AG10803 (cell line): ENCODE results near the gene ENO1.
A peak's percentile ranks its signal among the peaks of the same experiment; 100 is the strongest.
"Not testable (repeated sequence)": the region's sequence is repeated elsewhere in the genome, so short reads cannot be mapped to it uniquely, and the experiment has no call there.

Experiments used
- DNase-seq: peaks from one replicate; pipeline ENCODE4 v3.0.0; 2010; ENCODE audit warnings: low read depth
- H3K4me3 ChIP-seq: 2 replicates; pipeline ENCODE4 v1.5.1; 2011; ENCODE audit warnings: mild to moderate bottlenecking, low read length, control low read depth
- CTCF ChIP-seq: conservative IDR thresholded peaks from 2 replicates; pipeline ENCODE4 v1.5.1; 2011; ENCODE audit warnings: mild to moderate bottlenecking, low read length, control low read depth, inconsistent platforms

ENO1 gene

DNA sequence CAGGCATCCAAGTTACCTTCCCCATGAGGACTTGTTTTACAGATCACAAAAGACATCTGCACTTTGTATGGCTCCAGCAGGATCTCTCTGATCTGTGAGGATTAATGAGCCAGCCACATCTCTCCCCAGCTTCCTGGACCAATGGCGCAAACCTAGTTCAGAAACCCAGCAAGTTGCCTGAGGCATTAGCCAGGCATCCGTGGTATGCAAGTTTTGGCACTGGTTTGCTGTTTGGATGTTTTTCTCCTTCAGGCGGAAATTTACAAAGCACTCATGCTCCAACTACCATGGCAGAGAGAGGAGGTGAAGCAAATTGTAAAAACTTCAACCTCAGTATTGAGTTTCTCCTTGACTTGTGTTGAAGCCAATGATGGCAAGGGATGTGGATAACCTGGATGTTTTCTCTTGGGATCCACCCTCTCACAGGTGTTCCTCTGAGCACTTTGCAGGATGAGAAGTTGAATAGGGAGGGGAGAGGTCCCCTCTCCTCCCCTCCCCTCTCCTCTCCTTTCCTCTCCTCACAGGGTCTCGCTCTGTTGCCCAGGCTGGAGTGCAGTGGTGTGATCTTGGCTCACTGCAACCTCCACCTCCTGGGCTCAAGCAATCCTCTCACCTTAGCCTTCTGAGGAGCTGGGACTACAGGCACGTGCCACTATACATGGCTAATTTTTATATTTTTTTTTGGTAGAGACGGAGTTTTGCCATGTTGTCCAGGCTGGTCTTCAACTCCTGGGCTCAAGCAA is 25.6 kb upstream of the ENO1 start:
- H3K4me3 ChIP-seq, result no peak overlapping the region
- DNase-seq, result peak; percentile 98
- TF ChIP-seq CTCF, result peak; percentile 21

DNA sequence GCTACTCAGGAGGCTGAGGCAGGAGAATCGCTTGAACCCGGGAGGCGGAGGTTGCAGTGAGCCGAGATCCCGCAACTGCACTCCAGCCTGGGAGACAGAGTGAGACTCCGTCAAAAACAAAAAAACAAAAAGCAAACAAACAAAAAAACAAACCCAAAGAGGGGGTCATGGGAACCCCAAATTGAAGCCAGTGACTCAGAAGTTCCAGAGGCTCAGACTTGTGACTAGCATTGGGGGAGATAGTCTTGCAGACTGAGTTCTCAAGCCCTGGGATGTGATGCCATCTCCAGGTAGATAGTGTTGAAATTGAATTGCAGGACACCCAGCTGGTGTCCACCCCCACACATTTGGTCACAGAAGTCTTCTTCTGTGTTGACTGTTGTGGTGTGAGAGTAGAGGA is 24.9 kb upstream of the ENO1 start:
- peak; percentile 59 for DNase-seq

GRCh38 chr1:8902765-8903164 is 24.3 kb upstream of the ENO1 start:
- peak; percentile 45 for TF ChIP-seq CTCF
- no peak overlapping the region for H3K4me3 ChIP-seq
- DNase-seq, result peak; percentile 72

More for the DNA sequence above, 24.9 kb upstream of the ENO1 start:
- TF ChIP-seq CTCF, result no peak
- H3K4me3 ChIP-seq, result no peak overlapping the region

DNA sequence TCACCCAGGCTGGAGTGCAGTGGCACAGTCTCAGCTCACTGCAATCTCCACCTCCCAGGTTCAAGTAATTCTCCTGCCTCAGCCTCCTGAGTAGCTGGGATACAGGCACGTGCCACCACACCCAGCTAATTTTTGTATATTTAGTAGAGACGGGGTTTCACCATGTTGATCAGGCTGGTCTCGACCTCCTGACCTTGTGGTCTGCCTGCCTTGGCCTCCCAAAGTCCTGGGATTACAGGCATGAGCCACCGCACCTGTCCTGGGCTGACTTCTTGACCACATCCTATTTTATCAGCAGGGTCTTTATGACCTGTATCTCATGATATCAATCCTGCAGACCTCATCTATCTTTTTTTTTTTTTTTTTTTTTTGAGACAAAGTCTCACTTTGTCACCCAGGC is 22.2 kb upstream of the ENO1 start:
- not testable (repeated sequence) for DNase-seq, H3K4me3 ChIP-seq

GRCh38 chr1:8899046-8899445 is 20.6 kb upstream of the ENO1 start:
- no peak overlapping the region for H3K4me3 ChIP-seq
- no peak for TF ChIP-seq CTCF
- no peak for DNase-seq

GRCh38 chr1:8898418-8898817 is 19.9 kb upstream of the ENO1 start:
- DNase-seq, result not testable (repeated sequence)

DNA sequence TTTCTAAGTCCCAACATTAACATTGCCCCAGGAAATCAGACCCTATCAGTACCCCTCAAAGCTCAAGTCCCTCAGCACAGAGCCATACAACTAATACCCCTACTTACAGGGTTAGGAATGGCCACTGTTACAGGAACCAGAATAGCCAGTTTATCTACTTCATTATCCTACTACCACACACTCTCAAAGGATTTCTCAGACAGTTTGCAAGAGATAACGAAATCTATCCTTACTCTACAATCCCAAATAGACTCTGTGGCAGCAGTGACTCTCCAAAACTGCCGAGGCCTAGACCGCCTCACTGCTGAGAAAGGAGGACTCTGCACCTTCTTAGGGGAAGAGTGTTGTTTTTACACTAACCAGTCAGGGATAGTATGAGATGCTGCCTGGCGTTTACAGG is 19.0 kb upstream of the ENO1 start:
- not testable (repeated sequence) for H3K4me3 ChIP-seq

More at GRCh38 chr1:8898418-8898817, 19.9 kb upstream of the ENO1 start:
- H3K4me3 ChIP-seq, result not testable (repeated sequence)

GRCh38 chr1:8896775-8897174 is 18.3 kb upstream of the ENO1 start:
- not testable (repeated sequence) for DNase-seq

More for the DNA sequence above, 19.0 kb upstream of the ENO1 start:
- not testable (repeated sequence) for DNase-seq

DNA sequence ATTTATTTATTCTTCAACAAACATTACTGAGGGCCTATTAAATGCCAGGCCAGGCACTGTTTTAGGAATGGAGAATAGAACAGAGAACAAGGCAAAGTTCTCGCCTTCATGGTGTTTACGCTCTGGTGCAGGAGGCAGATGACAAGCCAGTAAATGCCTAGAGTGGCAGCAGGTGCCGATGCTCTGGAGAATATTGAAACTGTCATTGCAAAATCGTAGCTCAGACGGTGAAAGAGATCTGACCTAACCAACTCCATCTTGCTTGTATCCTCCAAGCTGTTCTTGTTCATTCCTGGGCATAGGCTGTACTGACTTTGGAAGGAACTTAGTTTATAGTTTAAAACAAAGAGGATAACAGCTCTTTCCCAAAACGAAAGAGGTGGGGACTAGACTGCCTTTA is 13.5 kb upstream of the ENO1 start:
- H3K4me3 ChIP-seq, result no peak overlapping the region
- TF ChIP-seq CTCF, result no peak
- DNase-seq, result no peak

More at GRCh38 chr1:8896775-8897174, 18.3 kb upstream of the ENO1 start:
- not testable (repeated sequence) for H3K4me3 ChIP-seq
